GM19324 (cell line): ENCODE results near the gene CALML3.

Experiments used
- ATAC-seq: cut with Tn5 transposase; IDR thresholded peaks from one replicate; pipeline ENCODE4 v1.9.1; 2021; ENCODE audit warnings: mild to moderate bottlenecking, moderate library complexity; ENCODE audit not compliant: unreplicated experiment, low FRiP score

CALML3 gene

GRCh38 chr10:5522913-5523560 lies 1.7 kb upstream of the CALML3 start:
- no peak for ATAC-seq

- no peak for ATAC-seq
These were observed 776 bp upstream of the CALML3 start for GRCh38 chr10:5523796-5524574.

- no peak for ATAC-seq
These were observed 990 bp downstream of the CALML3 start for GRCh38 chr10:5525561-5526341.

GRCh38 chr10:5526691-5527331 lies 2.0 kb downstream of the CALML3 start:
- no peak for ATAC-seq

- ATAC-seq = no peak
These were observed 2.8 kb downstream of the CALML3 start for GRCh38 chr10:5527332-5528200.

- no peak for ATAC-seq
These were observed 4.4 kb downstream of the CALML3 start for GRCh38 chr10:5528989-5529701.

GRCh38 chr10:5529702-5530411 lies 5.1 kb downstream of the CALML3 start:
- no peak for ATAC-seq

- no peak for ATAC-seq
These were observed 5.6 kb downstream of the CALML3 start for GRCh38 chr10:5530412-5530806.

GRCh38 chr10:5530846-5531557 lies 6.2 kb downstream of the CALML3 start:
- no peak for ATAC-seq

- ATAC-seq = no peak
These were observed 7.0 kb downstream of the CALML3 start for GRCh38 chr10:5531558-5532306.

- no peak for ATAC-seq
These were observed 7.5 kb downstream of the CALML3 start for GRCh38 chr10:5532307-5532605.

GRCh38 chr10:5532618-5533097 lies 7.9 kb downstream of the CALML3 start:
- no peak for ATAC-seq

- no peak for ATAC-seq
These were observed 8.5 kb downstream of the CALML3 start for GRCh38 chr10:5533098-5533731.

GRCh38 chr10:5534051-5534821 lies 9.5 kb downstream of the CALML3 start:
- ATAC-seq = no peak

- no peak for ATAC-seq
These were observed 10.4 kb downstream of the CALML3 start for GRCh38 chr10:5534880-5535856.
